SK-N-SH (cell line): ENCODE results near the gene RBMS1. TPM values are rescaled to one million over a fixed set of nuclear protein-coding genes. Genes with fewer than 3 reads are reported as not detected.

ENCODE experiments used
- CTCF ChIA-PET: fragments of 300-600, 350-600 bp; formaldehyde crosslinking; extraction: SDS; loops from one replicate; lab custom pipeline; 2021; lab: Yijun Ruan, JAX
- POLR2A ChIA-PET: fragments of 350-600 bp; sonication (Branson Sonifier 250); formaldehyde crosslinking; extraction: SDS; loops from one replicate; lab custom pipeline; 2020; ENCODE audit warnings: antibody characterized with exemption, inconsistent platforms; lab: Yijun Ruan, JAX
- DNase-seq: peaks from one replicate; pipeline ENCODE4 v3.0.0; 2012
- H2AFZ ChIP-seq: fragments of 200-600 bp; sonication (generic); 2 replicates; pipeline ENCODE4 v1.8.1; 2016; ENCODE audit warnings: antibody characterized with exemption, mild to moderate bottlenecking, low read depth
- H3F3A ChIP-seq: fragments of 200-600 bp; sonication (generic); replicated peaks from 2 replicates; pipeline ENCODE3; 2016; ENCODE audit warnings: antibody characterized with exemption, mild to moderate bottlenecking; ENCODE audit not compliant: insufficient read depth
- H3K27ac ChIP-seq, 2 experiments: fragments of 200-500 bp in 1 of 2; fragments of 200-600 bp in 1 of 2; sonication (Bioruptor generic) in 1 of 2; sonication (generic), shearing (Covaris generic) in 1 of 2; 2 replicates each; pipeline versions ENCODE4 v1.5.1 to v1.6.1; 2014 to 2016; ENCODE audit warnings: low read depth in 2 of 2, inconsistent platforms in 1 of 2, low read length in 1 of 2, mild to moderate bottlenecking in 1 of 2, mixed read lengths in 1 of 2
- H3K27me3 ChIP-seq: fragments of 200-600 bp; sonication (generic), shearing (Covaris generic); 2 replicates; pipeline ENCODE4 v1.6.1; 2016; ENCODE audit warnings: mixed run types; ENCODE audit not compliant: insufficient read depth
- H3K36me3 ChIP-seq, 2 experiments: fragments of 200-500 bp in 1 of 2; fragments of 200-600 bp in 1 of 2; sonication (Bioruptor generic) in 1 of 2; sonication (generic) in 1 of 2; replicated peaks in 1 of 2; 2 replicates each; pipeline versions ENCODE3 to v1.5.1; 2014 to 2016; ENCODE audit warnings: low read length in 1 of 2, mild to moderate bottlenecking in 1 of 2; ENCODE audit not compliant: insufficient read depth in 2 of 2, control insufficient read depth in 1 of 2
- H3K4me1 ChIP-seq, 2 experiments: fragments of 200-500 bp in 1 of 2; fragments of 200-600 bp in 1 of 2; sonication (Bioruptor generic) in 1 of 2; sonication (generic), shearing (Covaris generic) in 1 of 2; 2 replicates each; pipeline versions ENCODE4 v1.5.1 to v1.6.1; 2014 to 2016; ENCODE audit warnings: low read depth in 1 of 2, low read length in 1 of 2, mixed run types in 1 of 2; ENCODE audit not compliant: insufficient read depth in 2 of 2, control insufficient read depth in 1 of 2
- H3K4me2 ChIP-seq: fragments of 200-600 bp; sonication (generic), shearing (Covaris generic); 2 replicates; pipeline ENCODE4 v1.6.1; 2017; ENCODE audit warnings: mixed run types
- H3K4me3 ChIP-seq, 2 experiments: fragments of 200-500 bp in 1 of 2; fragments of 200-600 bp in 1 of 2; sonication (Bioruptor generic) in 1 of 2; sonication (generic), shearing (Covaris generic) in 1 of 2; 2 replicates each; pipeline versions ENCODE4 v1.5.1 to v1.8.1; 2014 to 2016; ENCODE audit warnings: low read depth in 2 of 2, inconsistent platforms in 1 of 2, low read length in 1 of 2, mild to moderate bottlenecking in 1 of 2, mixed read lengths in 1 of 2, moderate library complexity in 1 of 2
- H3K79me2 ChIP-seq: fragments of 200-600 bp; sonication (generic); 2 replicates; pipeline ENCODE4 v1.8.1; 2017; ENCODE audit warnings: mild to moderate bottlenecking; ENCODE audit not compliant: insufficient read depth
- H3K9ac ChIP-seq: fragments of 200-600 bp; sonication (generic); 2 replicates; pipeline ENCODE4 v1.6.1; 2017; ENCODE audit warnings: mixed run types
- H3K9me2 ChIP-seq: fragments of 200-600 bp; sonication (generic); 2 replicates; pipeline ENCODE4 v1.6.1; 2017; ENCODE audit warnings: mixed run types
- H3K9me3 ChIP-seq: fragments of 200-600 bp; sonication (generic); 2 replicates; pipeline ENCODE4 v1.6.1; 2017; ENCODE audit warnings: mixed run types, mild to moderate bottlenecking, moderate library complexity
- H4K20me1 ChIP-seq: fragments of 200-600 bp; sonication (generic); 2 replicates; pipeline ENCODE4 v1.6.1; 2017; ENCODE audit warnings: mild to moderate bottlenecking, mixed run types; ENCODE audit not compliant: insufficient read depth
- CHD2 ChIP-seq: fragments of 150-350 bp; IDR thresholded peaks from 2 replicates; pipeline ENCODE4 v1.6.1; 2018; ENCODE audit warnings: low read length; ENCODE audit not compliant: partially characterized antibody
- ELF1 ChIP-seq: IDR thresholded peaks from 2 replicates; pipeline ENCODE4 v1.4.0; 2012
- EP300 ChIP-seq, 2 experiments: IDR thresholded peaks; 2 replicates each; pipeline versions ENCODE4 v1.4.0 to v1.6.1; 2012; ENCODE audit warnings: borderline replicate concordance in 1 of 2, low read depth in 1 of 2, low read length in 1 of 2
- FOXJ3 ChIP-seq: sonication (generic); formaldehyde crosslinking; IDR thresholded peaks from 2 replicates; pipeline ENCODE4 v1.5.1; 2020; ENCODE audit warnings: mild to moderate bottlenecking, missing genetic modification reagents
- GATA2 ChIP-seq: sonication (generic); formaldehyde crosslinking; IDR thresholded peaks from 2 replicates; pipeline ENCODE4 v1.5.0; 2020; ENCODE audit warnings: mild to moderate bottlenecking, missing genetic modification reagents
- JUND ChIP-seq: IDR thresholded peaks from 2 replicates; pipeline ENCODE4 v1.4.0; 2012
- MEF2A ChIP-seq: IDR thresholded peaks from 2 replicates; pipeline ENCODE4 v1.4.0; 2012; ENCODE audit warnings: low read depth, borderline replicate concordance
- MXI1 ChIP-seq: IDR thresholded peaks from 2 replicates; pipeline ENCODE4 v1.6.1; 2012; ENCODE audit warnings: mild to moderate bottlenecking, low read depth, low read length, improper control_type of control experiment
- NFIC ChIP-seq: IDR thresholded peaks from 2 replicates; pipeline ENCODE4 v1.4.0; 2012; ENCODE audit warnings: borderline replicate concordance
- NRF1 ChIP-seq: IDR thresholded peaks from 2 replicates; pipeline ENCODE4 v1.6.1; 2012; ENCODE audit warnings: low read depth, mild to moderate bottlenecking, low read length
- POLR2AphosphoS5 ChIP-seq: IDR thresholded peaks from 2 replicates; pipeline ENCODE4 v1.6.1; 2012; ENCODE audit warnings: low read depth, low read length
- RAD21 ChIP-seq: IDR thresholded peaks from 2 replicates; pipeline ENCODE4 v1.6.1; 2012; ENCODE audit warnings: mild to moderate bottlenecking, low read length
- RCOR1 ChIP-seq: fragments of 150-350 bp; IDR thresholded peaks from 2 replicates; pipeline ENCODE4 v1.6.1; 2017; ENCODE audit warnings: antibody characterized with exemption, low read length
- RFX5 ChIP-seq: IDR thresholded peaks from 2 replicates; pipeline ENCODE4 v1.6.1; 2012; ENCODE audit warnings: mild to moderate bottlenecking, improper control_type of control experiment, low read length
- RXRA ChIP-seq: IDR thresholded peaks from 2 replicates; pipeline ENCODE4 v1.4.0; 2012; ENCODE audit warnings: low read depth, mild to moderate bottlenecking, borderline replicate concordance
- SIN3A ChIP-seq: IDR thresholded peaks from 2 replicates; pipeline ENCODE4 v1.6.1; 2012; ENCODE audit warnings: low read depth, mild to moderate bottlenecking, low read length, moderate library complexity, borderline replicate concordance
- SMC3 ChIP-seq: IDR thresholded peaks from 2 replicates; pipeline ENCODE4 v1.6.1; 2012; ENCODE audit warnings: low read depth, low read length, improper control_type of control experiment
- TCF12 ChIP-seq: IDR thresholded peaks from 2 replicates; pipeline ENCODE4 v1.4.0; 2012
- USF1 ChIP-seq: IDR thresholded peaks from 2 replicates; pipeline ENCODE4 v1.4.0; 2012; ENCODE audit warnings: low read depth, borderline replicate concordance
- YY1 ChIP-seq: IDR thresholded peaks from 2 replicates; pipeline ENCODE4 v1.4.0; 2012; ENCODE audit warnings: low read depth, mild to moderate bottlenecking
- WGBS: methylation state at CpG from one replicate; pipeline ENCODE4 v1.1.6; 2017; ENCODE audit warnings: low lambda C conversion rate; 5-methylcytosine and 5-hydroxymethylcytosine counted together
- polyA plus RNA-seq, 3 experiments: library from polyadenylated mRNA; depleted of rRNA; stranded (reverse); fragments of >200 nt; gene quantifications; 2 replicates each; pipeline ENCODE4 v1.2.3, GENCODE V29; 2012

RBMS1 gene
- polyA plus RNA-seq, 1 of the 3 experiments (the other 2 are of a cell fraction) = 56.5 TPM

GRCh38 chr2:160226367-160226766 is 267.2 kb downstream of the RBMS1 start:
- Histone ChIP-seq H3K4me3 (no peak overlapping the region), H2AFZ (no peak overlapping the region), H3K9ac (peak overlapping the region; percentile 63; the same call in 1 of the 2 replicates), H3K9me2 (no peaks in the 10 kb centered on the region), H3F3A (peaks cover 59% of the 10 kb centered on the region), H3K79me2 (no peaks in the 10 kb centered on the region), H3K27ac (peak overlapping the region; percentile 96 to 98), H4K20me1 (no peaks in the 10 kb centered on the region), H3K27me3 (no peaks in the 10 kb centered on the region), H3K4me2 (peak overlapping the region; percentile 31; the same call in 1 of the 2 replicates), H3K9me3 (no peaks in the 10 kb centered on the region), H3K4me1 (peaks cover 38 to 78% of the 10 kb centered on the region in 2 experiments), H3K36me3 (no peaks in the 10 kb centered on the region)
- POLR2A ChIA-PET = no interaction called here
- CTCF ChIA-PET = interaction anchor here (0.7 to 2.4 kb wide), 6 partner anchors 12 to 53 kb away, joined by 3 to 10 read pairs (median 5); no protein-coding TSS in a partner anchor
- DNase-seq = no peak
- TF ChIP-seq MEF2A (no peak), JUND (no peak), NFIC (no peak), FOXJ3 (CRISPR knock-in tag) (no peak), NRF1 (no peak), RCOR1 (no peak), MXI1 (no peak), SIN3A (no peak), RXRA (no peak), USF1 (no peak), ELF1 (no peak), EP300 (IDR thresholded peaks at IDR 0.05; ENCODE audit: borderline replicate concordance in 1 of 2, low read depth in 1 of 2, low read length in 1 of 2) (no peak), POLR2AphosphoS5 (no peak), RFX5 (no peak), YY1 (no peak), SMC3 (no peak)
- WGBS = 91% methylated on average over 4 of the region's 5 CpGs

GRCh38 chr2:160225722-160226121 is 267.9 kb downstream of the RBMS1 start:
- no peaks in the 10 kb centered on the region for H4K20me1 ChIP-seq
- no peaks in the 10 kb centered on the region for H3K27me3 ChIP-seq
- H3K79me2 ChIP-seq = no peaks in the 10 kb centered on the region
- ChIA-PET POLR2A (no interaction called here), CTCF (interaction anchor here (1.0 to 2.4 kb wide), 4 partner anchors 11 to 52 kb away, joined by 3 to 10 read pairs (median 5); no protein-coding TSS in a partner anchor)
- peak overlapping the region; percentile 50; the same call in 1 of the 2 replicates for H3K9ac ChIP-seq
- WGBS = 64% methylated on average over 3 of the region's 4 CpGs
- no peak overlapping the region for H3K4me3 ChIP-seq
- H3K4me2 ChIP-seq = peak overlapping the region; percentile 31; the same call in 1 of the 2 replicates
- no peaks in the 10 kb centered on the region for H3K9me3 ChIP-seq
- DNase-seq = peak; percentile 76
- H3K36me3 ChIP-seq = no peaks in the 10 kb centered on the region
- peaks cover 38 to 84% of the 10 kb centered on the region in 2 experiments for H3K4me1 ChIP-seq
- H3K9me2 ChIP-seq = no peaks in the 10 kb centered on the region
- TF ChIP-seq RCOR1 (peak; percentile 99), RAD21 (0 out of 2 replicates have a peak, but pooled peaks have one; percentile 12), MEF2A (no peak), CHD2 (peak; percentile 72), YY1 (no peak), GATA2 (CRISPR knock-in tag) (peak; percentile 79), EP300 (IDR thresholded peaks at IDR 0.05; ENCODE audit: borderline replicate concordance in 1 of 2, low read depth in 1 of 2, low read length in 1 of 2) (peak in 1 of 2 experiments; percentile 91; a peak in 2 of 4 replicates), TCF12 (peak; percentile 29; the same call in 1 of the 2 replicates)
- TF ChIP-seq, all 33 proteins: peak for 6
- Histone ChIP-seq H3F3A (peaks cover 55% of the 10 kb centered on the region), H2AFZ (no peak overlapping the region), H3K27ac (peak overlapping the region; percentile 96 to 98)
